NB4 (cell line): ENCODE results near the gene SS18.

Experiments
- MYC ChIP-seq: IDR thresholded peaks from 2 replicates; pipeline ENCODE4 v1.6.1; 2011; ENCODE audit warnings: low read depth, low read length
- POLR2A ChIP-seq: IDR thresholded peaks from 2 replicates; pipeline ENCODE4 v1.6.1; 2011; ENCODE audit warnings: mild to moderate bottlenecking; ENCODE audit not compliant: insufficient read length; ENCODE audit errors: extremely low read depth
- TF ChIP-seq, protein P1 (sequence below): IDR thresholded peaks from 2 replicates; pipeline ENCODE4 v1.6.1; 2011; ENCODE audit warnings: low read depth, low read length
- TF ChIP-seq, protein P2 (sequence below): IDR thresholded peaks from one replicate; pipeline ENCODE4 v1.5.1; 2012; ENCODE audit warnings: low read depth, low read length

DNA sequence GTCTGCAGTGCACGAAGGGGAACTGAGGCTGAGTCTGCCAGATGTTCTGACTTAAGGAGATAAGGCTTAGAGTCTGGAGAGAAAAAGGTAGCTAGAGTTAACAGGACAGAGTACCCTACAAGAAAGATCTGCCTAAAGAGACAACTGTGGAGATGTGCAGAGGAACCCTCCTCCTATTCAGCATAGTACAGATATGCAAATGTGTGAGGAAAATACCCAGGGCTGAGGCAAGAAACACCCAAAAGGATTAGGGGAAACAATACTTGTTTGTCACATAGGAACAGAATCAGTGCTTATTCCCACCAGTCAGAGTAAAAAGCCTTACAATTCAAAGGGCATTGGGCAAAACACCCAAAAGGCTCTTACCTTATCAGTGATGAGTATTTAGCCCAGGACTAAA, 67.8 kb downstream of the SS18 start:
- TF ChIP-seq, protein P1, sequence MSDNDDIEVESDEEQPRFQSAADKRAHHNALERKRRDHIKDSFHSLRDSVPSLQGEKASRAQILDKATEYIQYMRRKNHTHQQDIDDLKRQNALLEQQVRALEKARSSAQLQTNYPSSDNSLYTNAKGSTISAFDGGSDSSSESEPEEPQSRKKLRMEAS = no peak
- TF ChIP-seq, protein P2, sequence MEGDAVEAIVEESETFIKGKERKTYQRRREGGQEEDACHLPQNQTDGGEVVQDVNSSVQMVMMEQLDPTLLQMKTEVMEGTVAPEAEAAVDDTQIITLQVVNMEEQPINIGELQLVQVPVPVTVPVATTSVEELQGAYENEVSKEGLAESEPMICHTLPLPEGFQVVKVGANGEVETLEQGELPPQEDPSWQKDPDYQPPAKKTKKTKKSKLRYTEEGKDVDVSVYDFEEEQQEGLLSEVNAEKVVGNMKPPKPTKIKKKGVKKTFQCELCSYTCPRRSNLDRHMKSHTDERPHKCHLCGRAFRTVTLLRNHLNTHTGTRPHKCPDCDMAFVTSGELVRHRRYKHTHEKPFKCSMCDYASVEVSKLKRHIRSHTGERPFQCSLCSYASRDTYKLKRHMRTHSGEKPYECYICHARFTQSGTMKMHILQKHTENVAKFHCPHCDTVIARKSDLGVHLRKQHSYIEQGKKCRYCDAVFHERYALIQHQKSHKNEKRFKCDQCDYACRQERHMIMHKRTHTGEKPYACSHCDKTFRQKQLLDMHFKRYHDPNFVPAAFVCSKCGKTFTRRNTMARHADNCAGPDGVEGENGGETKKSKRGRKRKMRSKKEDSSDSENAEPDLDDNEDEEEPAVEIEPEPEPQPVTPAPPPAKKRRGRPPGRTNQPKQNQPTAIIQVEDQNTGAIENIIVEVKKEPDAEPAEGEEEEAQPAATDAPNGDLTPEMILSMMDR = no peak
- TF ChIP-seq MYC (no peak), POLR2A (no peak)
